ENCODE results near the gene KCNAB1. TPM values are rescaled to one million over a fixed set of nuclear protein-coding genes. Genes with fewer than 3 reads are reported as not detected.
A peak's percentile ranks its signal among the peaks of the same experiment; 100 is the strongest.

KCNAB1 gene
- total and polyA plus RNA-seq, 10 of the 15 experiments (the other 5 are each of a cell fraction or from before 2014, with no cell fraction given): 0.11 to 0.69 (median 0.43) TPM; not detected in 6

- no peaks in the 10 kb centered on the region for H3K4me1 ChIP-seq (ENCODE audit: control insufficient read depth, insufficient read depth, low read length)
- ChIA-PET RAD21 (ENCODE audit: unreplicated experiment) (interaction anchor here (1.1 to 1.7 kb wide), 3 partner anchors 8 to 12 kb away, joined by 3 to 4 read pairs (median 3); no protein-coding TSS in a partner anchor), CTCF (interaction anchor here (0.9 to 4.2 kb wide), 8 partner anchors 8 to 978 kb away, joined by 3 to 36 read pairs (median 3); no protein-coding TSS in a partner anchor), SMC1A (ENCODE audit: uncharacterized antibody, unreplicated experiment) (interaction anchor here (0.7 to 2.0 kb wide), 4 partner anchors 10 to 349 kb away, joined by 3 to 5 read pairs (median 4); no protein-coding TSS in a partner anchor), POLR2A (no interaction called here)
- H3K27ac ChIP-seq (ENCODE audit: control insufficient read depth, insufficient read depth): no peak overlapping the region
- no peaks in the 10 kb centered on the region for H4K20me1 ChIP-seq (ENCODE audit: control insufficient read depth, insufficient read depth)
- intact Hi-C loops (cut with micrococcal nuclease; ENCODE audit: unreplicated experiment): no loop called here
- TF ChIP-seq SMARCA5 (IDR thresholded peaks at IDR 0.05) (no peak), MTA2 (IDR thresholded peaks at IDR 0.05; ENCODE audit: low read depth) (0 out of 2 replicates have a peak, but pooled peaks have one; percentile 33), PAX8 (IDR thresholded peaks at IDR 0.05) (no peak), IKZF2 (IDR thresholded peaks at IDR 0.05) (peak; percentile 30 to 49; a peak in 3 of 4 replicates)
- in situ Hi-C loops (cut with MboI): loop anchor here (10.0 to 25.0 kb wide), 2 partner anchors 344 to 977 kb away; no protein-coding TSS in a partner anchor
- H3K4me2 ChIP-seq (ENCODE audit: control insufficient read depth, insufficient read depth): no peak overlapping the region; the same call in 1 of the 2 replicates
- H3K9ac ChIP-seq (ENCODE audit: control insufficient read depth, insufficient read depth, low read length): no peak overlapping the region
- no peaks in the 10 kb centered on the region for H3K79me2 ChIP-seq (ENCODE audit: control insufficient read depth, insufficient read depth, low read length)
- peak; percentile 94 for ATAC-seq
- H3K36me3 ChIP-seq (ENCODE audit: control insufficient read depth in 2 of 2, insufficient read depth in 2 of 2, low read length in 1 of 2): no peaks in the 10 kb centered on the region
- no peaks in the 10 kb centered on the region for H3K27me3 ChIP-seq (replicated peaks in 1 of 2; ENCODE audit: control insufficient read depth in 2 of 2, insufficient read depth in 2 of 2, low read length in 1 of 2)
- no TSS peak for BruUV-seq (replicated peaks)
- FAIRE-seq: peak; percentile 38
- no peaks in the 10 kb centered on the region for H3K9me3 ChIP-seq (replicated peaks; ENCODE audit: control insufficient read depth, insufficient read depth, low read length)
- H3K4me3 ChIP-seq: no peak overlapping the region
- H2AFZ ChIP-seq (ENCODE audit: control insufficient read depth, low read depth, low read length): peak overlapping the region; percentile 68; the same call in 1 of the 2 replicates
- peak; percentile 23 for DNase-seq (ENCODE audit: low read depth, low spot score)
- WGBS (ENCODE audit: insufficient coverage, insufficient replicate concordance, low lambda C conversion rate, missing lambda C conversion rate): 28% methylated on average over 3 of the region's 3 CpGs
Measured at GRCh38 chr3:156160647-156161046, 40.3 kb downstream of the KCNAB1 start.

GRCh38 chr3:156161172-156161571 lies 40.8 kb downstream of the KCNAB1 start:
- intact Hi-C loops (cut with micrococcal nuclease; ENCODE audit: unreplicated experiment) (no loop called here), in situ Hi-C loops (cut with MboI) (loop anchor here (10.0 to 25.0 kb wide), 2 partner anchors 344 to 976 kb away; no protein-coding TSS in a partner anchor)
- CTCF ChIA-PET: interaction anchor here (1.0 to 4.2 kb wide), 5 partner anchors 9 to 977 kb away, joined by 3 to 36 read pairs (median 4); no protein-coding TSS in a partner anchor
- peak overlapping the region; percentile 68 for H2AFZ ChIP-seq (ENCODE audit: control insufficient read depth, low read depth, low read length)
- H3K27ac ChIP-seq (ENCODE audit: control insufficient read depth, insufficient read depth): no peak overlapping the region
- RAD21 ChIA-PET (ENCODE audit: unreplicated experiment): interaction anchor here (1.1 to 1.5 kb wide), 2 partner anchors 9 to 12 kb away, joined by 3 read pairs; no protein-coding TSS in a partner anchor
- H3K4me1 ChIP-seq (ENCODE audit: control insufficient read depth, insufficient read depth, low read length): no peaks in the 10 kb centered on the region
- H3K4me2 ChIP-seq (ENCODE audit: control insufficient read depth, insufficient read depth): no peak overlapping the region
- no peak overlapping the region for H3K9ac ChIP-seq (ENCODE audit: control insufficient read depth, insufficient read depth, low read length)
- 62% methylated on average over 1 of the region's 1 CpG for WGBS (ENCODE audit: insufficient coverage, insufficient replicate concordance, low lambda C conversion rate, missing lambda C conversion rate)
- no TSS peak for BruUV-seq (replicated peaks)
- peak; percentile 72 for ATAC-seq
- DNase-seq (ENCODE audit: low read depth, low spot score): no peak
- H3K4me3 ChIP-seq: no peak overlapping the region
- no peaks in the 10 kb centered on the region for H3K36me3 ChIP-seq (ENCODE audit: control insufficient read depth in 2 of 2, insufficient read depth in 2 of 2, low read length in 1 of 2)
- TF ChIP-seq ETV6 (conservative IDR thresholded peaks at IDR 0.05 in 1 of 2, IDR thresholded peaks at IDR 0.05 in 1 of 2; ENCODE audit: borderline replicate concordance in 1 of 2, low read depth in 1 of 2) (no peak), PAX8 (IDR thresholded peaks at IDR 0.05) (no peak), BRCA1 (IDR thresholded peaks at IDR 0.05; ENCODE audit: low read depth, low read length) (no peak), FOXM1 (IDR thresholded peaks at IDR 0.05; ENCODE audit: low read depth, low read length) (no peak), MYC (IDR thresholded peaks at IDR 0.05; ENCODE audit: insufficient read depth, insufficient read length, insufficient replicate concordance, low read length, severe bottlenecking) (no peak)
- TF ChIP-seq, protein P1, sequence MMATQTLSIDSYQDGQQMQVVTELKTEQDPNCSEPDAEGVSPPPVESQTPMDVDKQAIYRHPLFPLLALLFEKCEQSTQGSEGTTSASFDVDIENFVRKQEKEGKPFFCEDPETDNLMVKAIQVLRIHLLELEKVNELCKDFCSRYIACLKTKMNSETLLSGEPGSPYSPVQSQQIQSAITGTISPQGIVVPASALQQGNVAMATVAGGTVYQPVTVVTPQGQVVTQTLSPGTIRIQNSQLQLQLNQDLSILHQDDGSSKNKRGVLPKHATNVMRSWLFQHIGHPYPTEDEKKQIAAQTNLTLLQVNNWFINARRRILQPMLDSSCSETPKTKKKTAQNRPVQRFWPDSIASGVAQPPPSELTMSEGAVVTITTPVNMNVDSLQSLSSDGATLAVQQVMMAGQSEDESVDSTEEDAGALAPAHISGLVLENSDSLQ (IDR thresholded peaks at IDR 0.05): 0 out of 2 replicates have a peak, but pooled peaks have one; percentile 19
- TF ChIP-seq, protein P2, sequence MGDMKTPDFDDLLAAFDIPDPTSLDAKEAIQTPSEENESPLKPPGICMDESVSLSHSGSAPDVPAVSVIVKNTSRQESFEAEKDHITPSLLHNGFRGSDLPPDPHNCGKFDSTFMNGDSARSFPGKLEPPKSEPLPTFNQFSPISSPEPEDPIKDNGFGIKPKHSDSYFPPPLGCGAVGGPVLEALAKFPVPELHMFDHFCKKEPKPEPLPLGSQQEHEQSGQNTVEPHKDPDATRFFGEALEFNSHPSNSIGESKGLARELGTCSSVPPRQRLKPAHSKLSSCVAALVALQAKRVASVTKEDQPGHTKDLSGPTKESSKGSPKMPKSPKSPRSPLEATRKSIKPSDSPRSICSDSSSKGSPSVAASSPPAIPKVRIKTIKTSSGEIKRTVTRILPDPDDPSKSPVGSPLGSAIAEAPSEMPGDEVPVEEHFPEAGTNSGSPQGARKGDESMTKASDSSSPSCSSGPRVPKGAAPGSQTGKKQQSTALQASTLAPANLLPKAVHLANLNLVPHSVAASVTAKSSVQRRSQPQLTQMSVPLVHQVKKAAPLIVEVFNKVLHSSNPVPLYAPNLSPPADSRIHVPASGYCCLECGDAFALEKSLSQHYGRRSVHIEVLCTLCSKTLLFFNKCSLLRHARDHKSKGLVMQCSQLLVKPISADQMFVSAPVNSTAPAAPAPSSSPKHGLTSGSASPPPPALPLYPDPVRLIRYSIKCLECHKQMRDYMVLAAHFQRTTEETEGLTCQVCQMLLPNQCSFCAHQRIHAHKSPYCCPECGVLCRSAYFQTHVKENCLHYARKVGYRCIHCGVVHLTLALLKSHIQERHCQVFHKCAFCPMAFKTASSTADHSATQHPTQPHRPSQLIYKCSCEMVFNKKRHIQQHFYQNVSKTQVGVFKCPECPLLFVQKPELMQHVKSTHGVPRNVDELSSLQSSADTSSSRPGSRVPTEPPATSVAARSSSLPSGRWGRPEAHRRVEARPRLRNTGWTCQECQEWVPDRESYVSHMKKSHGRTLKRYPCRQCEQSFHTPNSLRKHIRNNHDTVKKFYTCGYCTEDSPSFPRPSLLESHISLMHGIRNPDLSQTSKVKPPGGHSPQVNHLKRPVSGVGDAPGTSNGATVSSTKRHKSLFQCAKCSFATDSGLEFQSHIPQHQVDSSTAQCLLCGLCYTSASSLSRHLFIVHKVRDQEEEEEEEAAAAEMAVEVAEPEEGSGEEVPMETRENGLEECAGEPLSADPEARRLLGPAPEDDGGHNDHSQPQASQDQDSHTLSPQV (IDR thresholded peaks at IDR 0.05): no peak
- H3K79me2 ChIP-seq (ENCODE audit: control insufficient read depth, insufficient read depth, low read length): no peaks in the 10 kb centered on the region
- POLR2A ChIA-PET: no interaction called here
- no peaks in the 10 kb centered on the region for H3K9me3 ChIP-seq (replicated peaks; ENCODE audit: control insufficient read depth, insufficient read depth, low read length)
- SMC1A ChIA-PET (ENCODE audit: uncharacterized antibody, unreplicated experiment): interaction anchor here (0.7 to 0.9 kb wide), 2 partner anchors 11 to 349 kb away, joined by 3 to 4 read pairs; no protein-coding TSS in a partner anchor
- no peak for FAIRE-seq
- H4K20me1 ChIP-seq (ENCODE audit: control insufficient read depth, insufficient read depth): no peaks in the 10 kb centered on the region
- H3K27me3 ChIP-seq (replicated peaks in 1 of 2; ENCODE audit: control insufficient read depth in 2 of 2, insufficient read depth in 2 of 2, low read length in 1 of 2): no peaks in the 10 kb centered on the region
